A549 (cell line): ENCODE results near the gene PLCB1. TPM values are rescaled to one million over a fixed set of nuclear protein-coding genes. Genes with fewer than 3 reads are reported as not detected.

Source experiments
- ATAC-seq, 2 experiments: fragments of 200-7000 bp in 1 of 2; fragments of >200 bp in 1 of 2; cut with Nextera tagmentation in 1 of 2; cut with Tn5 transposase in 1 of 2; 3 replicates each; pipeline versions ENCODE4 v1.8.0 to v1.9.1; 2018 to 2020; ENCODE audit warnings: mild to moderate bottlenecking in 1 of 2, moderate library complexity in 1 of 2
- CTCF ChIA-PET: fragments of 300-600 bp; sonication (Branson Sonifier 250); formaldehyde crosslinking; extraction: SDS; loops from one replicate; lab custom pipeline; 2021; ENCODE audit warnings: antibody characterized with exemption, inconsistent platforms; lab: Yijun Ruan, JAX
- POLR2A ChIA-PET: fragments of 350-600 bp; formaldehyde crosslinking; extraction: SDS; loops from one replicate; lab custom pipeline; 2021; ENCODE audit warnings: antibody characterized with exemption, inconsistent platforms; lab: Yijun Ruan, JAX
- DNase-seq, 2 experiments: peaks; one replicate each; pipeline versions ENCODE4 v3.0.0 to v3.0.0-alpha.2; 2011 to 2016; ENCODE audit warnings: low read depth in 1 of 2, low spot score in 1 of 2
- FAIRE-seq: peaks from 2 replicates; lab custom pipeline; 2011; peaks lifted over from hg19 to GRCh38; lab: Jason Lieb, UNC
- H3K27ac ChIP-seq, 2 experiments: fragments of >200 bp; sonication (Bioruptor Twin); formaldehyde crosslinking; 3 replicates each; pipeline ENCODE4 v1.5.1; 2016 to 2017
- H3K4me1 ChIP-seq: fragments of >200 bp; sonication (Bioruptor Twin); formaldehyde crosslinking; 3 replicates; pipeline ENCODE4 v1.6.1; 2016
- H3K4me2 ChIP-seq: fragments of >200 bp; sonication (Bioruptor Twin); formaldehyde crosslinking; 3 replicates; pipeline ENCODE4 v1.6.1; 2016
- H3K4me3 ChIP-seq: fragments of >200 bp; sonication (Bioruptor Twin); formaldehyde crosslinking; 3 replicates; pipeline ENCODE4 v1.5.1; 2016
- H3K9me3 ChIP-seq: fragments of >200 bp; sonication (Bioruptor Twin); formaldehyde crosslinking; 3 replicates; pipeline ENCODE4 v1.6.1; 2016
- CBX8 ChIP-seq: fragments of 200-600 bp; sonication (generic); IDR thresholded peaks from 2 replicates; pipeline ENCODE4 v1.6.1; 2016
- EP300 ChIP-seq, 2 experiments: fragments of >200 bp; sonication (Bioruptor Twin); formaldehyde crosslinking; IDR thresholded peaks; 2 replicates in 1 of 2; 3 replicates in 1 of 2; pipeline ENCODE4 v1.6.1; 2016 to 2017
- FOSL2 ChIP-seq, 2 experiments: fragments of 450-650 bp in 1 of 2; fragments of >200 bp in 1 of 2; sonication (Bioruptor Twin) in 1 of 2; formaldehyde crosslinking; IDR thresholded peaks; 2 replicates each; pipeline versions ENCODE4 v1.5.0 to v1.6.1; 2016 to 2020; ENCODE audit warnings: mild to moderate bottlenecking in 1 of 2, moderate library complexity in 1 of 2
- FOXS1 ChIP-seq: fragments of 250-450 bp; sonication (Bioruptor Pico); IDR thresholded peaks from 2 replicates; pipeline ENCODE4 v1.5.0; 2020; ENCODE audit warnings: mild to moderate bottlenecking, moderate library complexity
- GATA3 ChIP-seq: IDR thresholded peaks from 2 replicates; pipeline ENCODE4 v1.6.1; 2012; ENCODE audit warnings: borderline replicate concordance
- HDAC2 ChIP-seq: fragments of 200-600 bp; sonication (generic); IDR thresholded peaks from 2 replicates; pipeline ENCODE4 v1.6.1; 2016
- HEYL ChIP-seq: fragments of 250-450 bp; sonication (Bioruptor Pico); IDR thresholded peaks from 2 replicates; pipeline ENCODE4 v1.8.0; 2021; ENCODE audit warnings: mild to moderate bottlenecking, moderate library complexity
- HOXA7 ChIP-seq: fragments of 250-450 bp; sonication (Bioruptor Pico); IDR thresholded peaks from 2 replicates; pipeline ENCODE4 v1.5.0; 2020; ENCODE audit warnings: mild to moderate bottlenecking, moderate library complexity
- HOXB5 ChIP-seq: fragments of 250-450 bp; sonication (Bioruptor Pico); IDR thresholded peaks from 2 replicates; pipeline ENCODE4 v1.5.0; 2020; ENCODE audit warnings: mild to moderate bottlenecking, moderate library complexity
- JUN ChIP-seq, 2 experiments: fragments of >200 bp; sonication (Bioruptor Twin); formaldehyde crosslinking; IDR thresholded peaks; 2 replicates in 1 of 2; 3 replicates in 1 of 2; pipeline ENCODE4 v1.6.1; 2016 to 2017
- KDM1A ChIP-seq: fragments of 200-600 bp; sonication (generic); IDR thresholded peaks from 2 replicates; pipeline ENCODE4 v1.6.1; 2016; ENCODE audit warnings: low read depth, mild to moderate bottlenecking
- MAFK ChIP-seq: fragments of 450-650 bp; IDR thresholded peaks from 2 replicates; pipeline ENCODE4 v1.6.1; 2014; ENCODE audit not compliant: partially characterized antibody
- MYC ChIP-seq: IDR thresholded peaks from 2 replicates; pipeline ENCODE4 v1.6.1; 2012; ENCODE audit warnings: mild to moderate bottlenecking, inconsistent platforms, low read length, improper control_type of control experiment, borderline replicate concordance
- NR3C1 ChIP-seq: fragments of >200 bp; sonication (Bioruptor Twin); formaldehyde crosslinking; IDR thresholded peaks from 3 replicates; pipeline ENCODE4 v1.6.1; 2017
- POLR2A ChIP-seq: IDR thresholded peaks from 2 replicates; pipeline ENCODE4 v1.6.1; 2012; ENCODE audit warnings: mild to moderate bottlenecking, low read length
- POLR2AphosphoS2 ChIP-seq: conservative IDR thresholded peaks from 2 replicates; pipeline ENCODE4 v1.6.1; 2012; ENCODE audit warnings: low read length, improper control_type of control experiment, inconsistent platforms
- RCOR1 ChIP-seq: fragments of 150-350 bp; IDR thresholded peaks from 2 replicates; pipeline ENCODE4 v1.6.1; 2014; ENCODE audit warnings: antibody characterized with exemption, low read length, low read depth
- RNF2 ChIP-seq: fragments of 200-600 bp; sonication (generic); IDR thresholded peaks from 2 replicates; pipeline ENCODE4 v1.6.1; 2016; ENCODE audit warnings: low read depth, mild to moderate bottlenecking, antibody characterized with exemption, moderate library complexity, borderline replicate concordance
- SMC3 ChIP-seq: fragments of >200 bp; sonication (Bioruptor Twin); formaldehyde crosslinking; IDR thresholded peaks from 3 replicates; pipeline ENCODE4 v1.6.1; 2018; ENCODE audit warnings: inconsistent platforms
- ZFP36 ChIP-seq: fragments of 450-650 bp; IDR thresholded peaks from 2 replicates; pipeline ENCODE4 v1.6.1; 2014; ENCODE audit warnings: borderline replicate concordance; ENCODE audit not compliant: partially characterized antibody
- ZSCAN20 ChIP-seq: fragments of 250-450 bp; sonication (Bioruptor Pico); IDR thresholded peaks from 2 replicates; pipeline ENCODE4 v1.8.0; 2022; ENCODE audit warnings: mild to moderate bottlenecking, moderate library complexity
- WGBS: methylation state at CpG from one replicate; pipeline ENCODE4 v1.1.6; 2017; ENCODE audit errors: missing lambda C conversion rate; 5-methylcytosine and 5-hydroxymethylcytosine counted together
- polyA plus RNA-seq, 4 experiments: library from polyadenylated mRNA; depleted of rRNA in 3 of 4; stranded (reverse); fragments of >200 nt; fragmentation: RNase III in 1 of 4; extraction: RNeasy Plus Mini Kit Qiagen cat#74134 plus additional on column Dnase treatment in 1 of 4; gene quantifications; 2 replicates in 3 of 4; 3 replicates in 1 of 4; pipeline ENCODE4 v1.2.3, GENCODE V29; 2011 to 2017
- TF ChIP-seq, protein P1 (sequence below): fragments of 150-350 bp; IDR thresholded peaks from 2 replicates; pipeline ENCODE4 v1.6.1; 2014; ENCODE audit warnings: low read depth, mild to moderate bottlenecking, low read length
- TF ChIP-seq, protein P2 (sequence below): fragments of >200 bp; sonication (Bioruptor Twin); formaldehyde crosslinking; IDR thresholded peaks from 2 replicates; pipeline ENCODE4 v1.6.1; 2016
- TF ChIP-seq, protein P3 (sequence below): fragments of 450-650 bp; IDR thresholded peaks from 2 replicates; pipeline ENCODE4 v1.6.1; 2014; ENCODE audit warnings: antibody characterized with exemption
- TF ChIP-seq, protein P4 (sequence below): IDR thresholded peaks from 2 replicates; pipeline ENCODE4 v1.6.1; 2012; ENCODE audit warnings: low read depth, borderline replicate concordance
- TF ChIP-seq, protein P5 (sequence below): fragments of 250-450 bp; sonication (Bioruptor Pico); IDR thresholded peaks from 2 replicates; pipeline ENCODE4 v1.5.0; 2020; ENCODE audit warnings: low read depth, mild to moderate bottlenecking, moderate library complexity
- TF ChIP-seq, protein P6 (sequence below): IDR thresholded peaks from 2 replicates; pipeline ENCODE4 v1.6.1; 2012

PLCB1 gene
- polyA plus RNA-seq, 2 of the 4 experiments (the other 2 are of a cell fraction) = 0.97 to 6.3 TPM

DNA sequence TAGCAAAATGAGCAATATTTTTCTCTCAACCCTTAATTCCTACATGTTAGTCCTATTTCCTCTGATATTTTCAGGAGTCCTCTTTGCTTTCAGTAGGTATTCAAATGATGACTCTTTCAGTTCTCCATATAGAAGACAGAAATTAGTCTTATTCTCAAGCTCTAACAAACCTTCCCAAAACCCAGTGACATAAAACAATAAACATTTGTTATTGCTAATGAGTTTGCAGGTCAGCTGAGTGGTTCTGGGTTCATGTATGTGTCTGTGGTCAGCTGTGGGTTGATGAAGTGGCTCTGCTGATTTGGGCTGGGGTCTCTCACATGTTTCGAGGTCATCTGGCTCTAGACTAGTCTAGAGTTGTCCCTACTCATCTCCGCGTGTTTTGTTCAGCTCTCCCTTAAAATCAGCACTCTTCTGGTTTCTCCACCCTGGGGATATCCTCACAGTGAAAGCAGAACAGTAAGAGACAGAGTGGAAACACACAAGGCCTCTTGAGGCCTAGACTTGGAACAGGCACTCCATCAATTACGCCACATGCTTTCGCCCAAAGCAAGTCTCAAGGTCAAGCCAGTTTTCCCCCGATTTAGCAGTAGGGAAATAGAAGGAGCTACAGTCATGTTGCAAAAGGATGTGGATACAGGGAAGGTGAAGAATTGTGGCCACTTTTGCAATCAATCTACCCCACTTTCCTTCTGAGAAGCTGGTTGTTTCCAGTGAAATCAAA lies 273.0 kb downstream of the PLCB1 start:
- no peak overlapping the region for H3K27ac ChIP-seq
- ATAC-seq (no peak), DNase-seq (no peak), FAIRE-seq (no peak)
- no peak overlapping the region for H3K4me3 ChIP-seq
- CTCF ChIA-PET = interaction anchor here (0.8 to 1.7 kb wide), 3 partner anchors 15 to 317 kb away, joined by 3 to 9 read pairs (median 5); no protein-coding TSS in a partner anchor
- no peak overlapping the region for H3K4me2 ChIP-seq
- H3K4me1 ChIP-seq = no peaks in the 10 kb centered on the region
- 47% methylated on average over 6 of the region's 6 CpGs for WGBS
- TF ChIP-seq GATA3 = no peak
- no peak for TF ChIP-seq MYC
- TF ChIP-seq EP300 (IDR thresholded peaks at IDR 0.05) = no peak
- TF ChIP-seq ZSCAN20 = no peak
- TF ChIP-seq HDAC2 = no peak
- TF ChIP-seq RNF2 = no peak
- no peak for TF ChIP-seq KDM1A
- TF ChIP-seq, protein P1, sequence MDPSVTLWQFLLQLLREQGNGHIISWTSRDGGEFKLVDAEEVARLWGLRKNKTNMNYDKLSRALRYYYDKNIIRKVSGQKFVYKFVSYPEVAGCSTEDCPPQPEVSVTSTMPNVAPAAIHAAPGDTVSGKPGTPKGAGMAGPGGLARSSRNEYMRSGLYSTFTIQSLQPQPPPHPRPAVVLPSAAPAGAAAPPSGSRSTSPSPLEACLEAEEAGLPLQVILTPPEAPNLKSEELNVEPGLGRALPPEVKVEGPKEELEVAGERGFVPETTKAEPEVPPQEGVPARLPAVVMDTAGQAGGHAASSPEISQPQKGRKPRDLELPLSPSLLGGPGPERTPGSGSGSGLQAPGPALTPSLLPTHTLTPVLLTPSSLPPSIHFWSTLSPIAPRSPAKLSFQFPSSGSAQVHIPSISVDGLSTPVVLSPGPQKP = no peak
- no peak for TF ChIP-seq FOSL2 (IDR thresholded peaks at IDR 0.05)
- TF ChIP-seq FOSL2 (CRISPR knock-in tag; IDR thresholded peaks at IDR 0.05) = no peak
- TF ChIP-seq MAFK = no peak
- no peak for TF ChIP-seq HEYL
- no peak for TF ChIP-seq NR3C1
- no peak for TF ChIP-seq POLR2AphosphoS2
- TF ChIP-seq RCOR1 = no peak
- TF ChIP-seq, protein P2, sequence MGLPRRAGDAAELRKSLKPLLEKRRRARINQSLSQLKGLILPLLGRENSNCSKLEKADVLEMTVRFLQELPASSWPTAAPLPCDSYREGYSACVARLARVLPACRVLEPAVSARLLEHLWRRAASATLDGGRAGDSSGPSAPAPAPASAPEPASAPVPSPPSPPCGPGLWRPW = no peak
- POLR2A ChIA-PET = no interaction called here
- no peaks in the 10 kb centered on the region for H3K9me3 ChIP-seq

DNA sequence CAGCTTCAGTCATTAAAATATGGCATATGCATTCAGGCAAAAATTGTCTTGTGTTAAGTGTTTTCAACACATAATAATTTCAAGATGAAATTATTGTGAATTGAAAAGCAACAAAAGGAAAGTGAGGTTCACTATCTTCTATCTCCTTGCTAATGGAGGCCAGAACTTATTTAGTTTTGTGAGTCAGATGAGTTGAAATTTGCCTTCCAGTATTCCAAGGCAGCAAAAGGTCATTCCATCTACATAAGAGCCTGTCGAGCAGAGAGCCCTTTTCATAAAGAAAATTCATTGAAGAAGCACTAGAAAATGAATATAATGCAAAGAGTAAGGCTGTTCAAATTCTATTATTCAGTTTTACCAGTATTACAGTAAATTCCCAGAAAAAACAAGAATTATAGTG lies 274.3 kb downstream of the PLCB1 start:
- no peak overlapping the region for H3K4me3 ChIP-seq
- ATAC-seq (no peak), FAIRE-seq (no peak), DNase-seq (no peak)
- no peak overlapping the region for H3K27ac ChIP-seq
- ChIA-PET POLR2A (no interaction called here), CTCF (interaction anchor here (0.7 to 1.7 kb wide), 3 partner anchors 17 to 315 kb away, joined by 3 to 9 read pairs (median 3); no protein-coding TSS in a partner anchor)
- H3K4me2 ChIP-seq = no peak overlapping the region
- no peaks in the 10 kb centered on the region for H3K4me1 ChIP-seq
- TF ChIP-seq, protein P3, sequence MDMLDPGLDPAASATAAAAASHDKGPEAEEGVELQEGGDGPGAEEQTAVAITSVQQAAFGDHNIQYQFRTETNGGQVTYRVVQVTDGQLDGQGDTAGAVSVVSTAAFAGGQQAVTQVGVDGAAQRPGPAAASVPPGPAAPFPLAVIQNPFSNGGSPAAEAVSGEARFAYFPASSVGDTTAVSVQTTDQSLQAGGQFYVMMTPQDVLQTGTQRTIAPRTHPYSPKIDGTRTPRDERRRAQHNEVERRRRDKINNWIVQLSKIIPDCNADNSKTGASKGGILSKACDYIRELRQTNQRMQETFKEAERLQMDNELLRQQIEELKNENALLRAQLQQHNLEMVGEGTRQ = no peak
- TF ChIP-seq FOSL2 (IDR thresholded peaks at IDR 0.05) (no peak), FOSL2 (CRISPR knock-in tag; IDR thresholded peaks at IDR 0.05) (no peak), HOXB5 (CRISPR knock-in tag) (no peak), CBX8 (no peak), SMC3 (no peak), FOXS1 (CRISPR knock-in tag) (no peak), HOXA7 (CRISPR knock-in tag) (no peak), ZFP36 (no peak), POLR2A (no peak), RCOR1 (no peak), JUN (IDR thresholded peaks at IDR 0.05) (no peak)
- TF ChIP-seq, protein P4, sequence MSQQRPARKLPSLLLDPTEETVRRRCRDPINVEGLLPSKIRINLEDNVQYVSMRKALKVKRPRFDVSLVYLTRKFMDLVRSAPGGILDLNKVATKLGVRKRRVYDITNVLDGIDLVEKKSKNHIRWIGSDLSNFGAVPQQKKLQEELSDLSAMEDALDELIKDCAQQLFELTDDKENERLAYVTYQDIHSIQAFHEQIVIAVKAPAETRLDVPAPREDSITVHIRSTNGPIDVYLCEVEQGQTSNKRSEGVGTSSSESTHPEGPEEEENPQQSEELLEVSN = no peak
- TF ChIP-seq, protein P2 = no peak
- TF ChIP-seq, protein P5, sequence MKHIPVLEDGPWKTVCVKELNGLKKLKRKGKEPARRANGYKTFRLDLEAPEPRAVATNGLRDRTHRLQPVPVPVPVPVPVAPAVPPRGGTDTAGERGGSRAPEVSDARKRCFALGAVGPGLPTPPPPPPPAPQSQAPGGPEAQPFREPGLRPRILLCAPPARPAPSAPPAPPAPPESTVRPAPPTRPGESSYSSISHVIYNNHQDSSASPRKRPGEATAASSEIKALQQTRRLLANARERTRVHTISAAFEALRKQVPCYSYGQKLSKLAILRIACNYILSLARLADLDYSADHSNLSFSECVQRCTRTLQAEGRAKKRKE = no peak
- TF ChIP-seq, protein P6, sequence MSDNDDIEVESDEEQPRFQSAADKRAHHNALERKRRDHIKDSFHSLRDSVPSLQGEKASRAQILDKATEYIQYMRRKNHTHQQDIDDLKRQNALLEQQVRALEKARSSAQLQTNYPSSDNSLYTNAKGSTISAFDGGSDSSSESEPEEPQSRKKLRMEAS = no peak
- no peaks in the 10 kb centered on the region for H3K9me3 ChIP-seq
- WGBS = 4% methylated on average over 1 of the region's 1 CpG
